ENCODE measurements around the gene RFX5.

DNA sequence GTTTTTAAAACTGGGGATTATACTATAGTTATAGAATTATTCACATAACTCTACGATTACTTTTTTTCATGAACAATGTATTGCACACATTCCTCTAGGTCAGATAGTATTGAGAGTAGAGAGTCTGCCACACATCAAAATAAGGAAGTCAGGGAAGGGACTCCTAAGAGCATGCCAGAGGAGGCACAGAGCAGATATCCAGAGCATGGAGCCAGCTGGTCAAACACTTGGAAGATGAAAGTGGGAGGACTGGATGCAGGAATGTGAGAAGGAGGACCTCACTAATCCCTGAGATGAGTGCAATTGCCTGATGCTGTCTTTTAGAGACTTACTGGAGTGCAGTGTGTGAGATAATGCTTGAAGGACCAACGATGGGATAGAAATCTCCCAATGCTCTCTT lies 9.6 kb upstream of the RFX5 start:
- TF ChIP-seq POLR2A (IDR thresholded peaks at IDR 0.05) (no peak), EP300 (IDR thresholded peaks at IDR 0.05) (no peak)
- TF ChIP-seq, protein P1, sequence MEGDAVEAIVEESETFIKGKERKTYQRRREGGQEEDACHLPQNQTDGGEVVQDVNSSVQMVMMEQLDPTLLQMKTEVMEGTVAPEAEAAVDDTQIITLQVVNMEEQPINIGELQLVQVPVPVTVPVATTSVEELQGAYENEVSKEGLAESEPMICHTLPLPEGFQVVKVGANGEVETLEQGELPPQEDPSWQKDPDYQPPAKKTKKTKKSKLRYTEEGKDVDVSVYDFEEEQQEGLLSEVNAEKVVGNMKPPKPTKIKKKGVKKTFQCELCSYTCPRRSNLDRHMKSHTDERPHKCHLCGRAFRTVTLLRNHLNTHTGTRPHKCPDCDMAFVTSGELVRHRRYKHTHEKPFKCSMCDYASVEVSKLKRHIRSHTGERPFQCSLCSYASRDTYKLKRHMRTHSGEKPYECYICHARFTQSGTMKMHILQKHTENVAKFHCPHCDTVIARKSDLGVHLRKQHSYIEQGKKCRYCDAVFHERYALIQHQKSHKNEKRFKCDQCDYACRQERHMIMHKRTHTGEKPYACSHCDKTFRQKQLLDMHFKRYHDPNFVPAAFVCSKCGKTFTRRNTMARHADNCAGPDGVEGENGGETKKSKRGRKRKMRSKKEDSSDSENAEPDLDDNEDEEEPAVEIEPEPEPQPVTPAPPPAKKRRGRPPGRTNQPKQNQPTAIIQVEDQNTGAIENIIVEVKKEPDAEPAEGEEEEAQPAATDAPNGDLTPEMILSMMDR (IDR thresholded peaks at IDR 0.05) = no peak

Measured in gastroesophageal sphincter (tissue), 3 donors.